OCI-LY3 (cell line): Measurements from ENCODE around the gene CYP27B1.

Experiments used
- H2AFZ ChIP-seq: fragments of 200-600, 300-600 bp; shearing (Covaris generic); 2 replicates; pipeline ENCODE4 v1.6.0; 2014; ENCODE audit warnings: antibody characterized with exemption, low read depth, low read length
- H3K27ac ChIP-seq: fragments of 200-600, 300-600 bp; sonication (generic); 2 replicates; pipeline ENCODE4 v1.5.1; 2014; ENCODE audit warnings: mild to moderate bottlenecking, low read length, moderate library complexity, mixed read lengths
- H3K27me3 ChIP-seq: fragments of 200-600, 300-600 bp; sonication (generic); 2 replicates; pipeline ENCODE4 v1.6.1; 2014; ENCODE audit warnings: low read depth, low read length, mixed read lengths
- H3K36me3 ChIP-seq: fragments of 200-600, 300-600 bp; sonication (generic); replicated peaks from 2 replicates; pipeline ENCODE3; 2014; ENCODE audit warnings: low read depth, low read length, mixed read lengths
- H3K4me1 ChIP-seq: fragments of 300-600, 200-600 bp; sonication (generic); 2 replicates; pipeline ENCODE4 v1.6.1; 2014; ENCODE audit warnings: low read length, mixed read lengths
- H3K4me2 ChIP-seq: fragments of 200-600, 300-600 bp; sonication (generic); 2 replicates; pipeline ENCODE4 v1.6.1; 2014; ENCODE audit warnings: low read length, mixed read lengths
- H3K4me3 ChIP-seq: fragments of 300-600, 200-600 bp; sonication (generic); 2 replicates; pipeline ENCODE4 v1.5.1; 2014; ENCODE audit warnings: antibody characterized with exemption, mild to moderate bottlenecking, low read length, moderate library complexity
- H3K79me2 ChIP-seq: fragments of 300-600, 200-600 bp; shearing (Covaris generic); 2 replicates; pipeline ENCODE4 v1.6.1; 2014; ENCODE audit warnings: mild to moderate bottlenecking, low read length, mixed read lengths
- H3K9ac ChIP-seq: fragments of 300-600, 200-600 bp; shearing (Covaris generic); 2 replicates; pipeline ENCODE4 v1.6.0; 2014; ENCODE audit warnings: mild to moderate bottlenecking, low read length, moderate library complexity
- H3K9me3 ChIP-seq: fragments of 200-600, 300-600 bp; shearing (Covaris generic); 2 replicates; pipeline ENCODE4 v1.6.1; 2014; ENCODE audit warnings: low read length, mixed read lengths; ENCODE audit not compliant: insufficient read depth
- H4K20me1 ChIP-seq: fragments of 200-600, 300-600 bp; sonication (generic); 2 replicates; pipeline ENCODE4 v1.6.1; 2016; ENCODE audit warnings: low read length, mixed read lengths; ENCODE audit not compliant: insufficient read depth
- CTCF ChIP-seq: fragments of 200-600, 300-600 bp; sonication (generic); IDR thresholded peaks from 2 replicates; pipeline ENCODE4 v1.5.1; 2014; ENCODE audit warnings: antibody characterized with exemption, low read length, low read depth
- EZH2phosphoT487 ChIP-seq: fragments of 200-600 bp; shearing (Covaris generic); IDR thresholded peaks from 2 replicates; pipeline ENCODE4 v1.6.1; 2018; ENCODE audit warnings: antibody characterized with exemption, mixed run types, low read depth

CYP27B1 gene

DNA sequence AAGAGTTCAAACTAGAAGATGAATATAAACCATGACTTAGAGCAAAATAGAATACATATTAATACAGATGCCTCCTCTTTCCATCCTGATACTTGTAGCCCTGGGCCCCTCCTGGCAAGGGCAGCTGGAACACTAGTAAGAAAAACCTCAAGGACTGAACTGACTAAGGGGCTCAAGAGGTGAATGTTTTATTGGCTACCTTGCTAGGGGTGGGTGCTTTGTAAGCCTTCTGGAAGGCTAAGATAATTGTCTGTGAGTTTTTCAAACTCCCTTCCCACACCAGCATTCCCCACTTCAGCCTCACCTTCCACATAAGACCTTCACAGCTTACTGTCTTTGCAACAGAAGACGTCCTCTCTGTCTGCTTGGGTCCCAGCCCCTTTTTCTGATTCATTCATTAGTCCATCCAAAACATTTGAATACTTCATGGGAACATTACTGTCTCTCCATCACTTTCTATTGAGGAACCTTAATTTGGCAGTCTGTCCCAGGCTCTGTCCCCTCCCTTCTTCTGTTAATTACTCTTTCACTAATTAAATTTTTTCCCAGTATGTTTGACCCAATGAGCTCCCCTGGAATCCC, 13.0 kb downstream of the CYP27B1 start:
- H3K27ac ChIP-seq: no peak overlapping the region
- H3K79me2 ChIP-seq: peaks cover 64% of the 10 kb centered on the region
- peak overlapping the region; percentile 62 for H3K4me2 ChIP-seq
- H3K27me3 ChIP-seq: no peaks in the 10 kb centered on the region
- H2AFZ ChIP-seq: no peak overlapping the region
- no peak overlapping the region for H3K9ac ChIP-seq
- TF ChIP-seq CTCF (no peak), EZH2phosphoT487 (no peak)
- peaks cover 32% of the 10 kb centered on the region for H3K4me1 ChIP-seq
- H3K36me3 ChIP-seq: peaks cover 40% of the 10 kb centered on the region
- no peaks in the 10 kb centered on the region for H3K9me3 ChIP-seq
- H3K4me3 ChIP-seq: peak overlapping the region; percentile 82
- H4K20me1 ChIP-seq: 0 out of 2 replicates have a peak, but pooled peaks cover 2% of the 10 kb centered on the region

GRCh38 chr12:57752668-57753000, 14.2 kb downstream of the CYP27B1 start:
- H3K4me2 ChIP-seq: peak overlapping the region; percentile 79
- no peaks in the 10 kb centered on the region for H4K20me1 ChIP-seq
- H3K27ac ChIP-seq: peak overlapping the region; percentile 11; the same call in 1 of the 2 replicates
- peaks cover 35% of the 10 kb centered on the region for H3K4me1 ChIP-seq
- H3K4me3 ChIP-seq: peak overlapping the region; percentile 74
- no peaks in the 10 kb centered on the region for H3K9me3 ChIP-seq
- peak overlapping the region; percentile 48 for H3K9ac ChIP-seq
- peaks cover 57% of the 10 kb centered on the region for H3K79me2 ChIP-seq
- TF ChIP-seq CTCF: no peak
- no peak for TF ChIP-seq EZH2phosphoT487
- no peaks in the 10 kb centered on the region for H3K27me3 ChIP-seq
- no peak overlapping the region for H2AFZ ChIP-seq
- peaks cover 35% of the 10 kb centered on the region for H3K36me3 ChIP-seq

GRCh38 chr12:57751788-57752667, 14.8 kb downstream of the CYP27B1 start, which contains the start of gene CDK4:
Gene CDK4, minus strand, starts transcription at chr12:57752310. Its CDS starts 593 bp downstream, at chr12:57751717.
- H3K36me3 ChIP-seq: peaks cover 35% of the 10 kb centered on the region
- H2AFZ ChIP-seq: no peak within 1 kb of the TSS
- no peaks in the 10 kb centered on the region for H3K27me3 ChIP-seq
- TF ChIP-seq CTCF: no peak
- H4K20me1 ChIP-seq: no peaks in the 10 kb centered on the region
- H3K79me2 ChIP-seq: peaks cover 54% of the 10 kb centered on the region
- H3K4me3 ChIP-seq: peak within 1 kb of the TSS; percentile 87
- peak within 1 kb of the TSS; percentile 90 for H3K9ac ChIP-seq
- peak within 1 kb of the TSS; percentile 88 for H3K4me2 ChIP-seq
- H3K4me1 ChIP-seq: peaks cover 34% of the 10 kb centered on the region
- no peaks in the 10 kb centered on the region for H3K9me3 ChIP-seq
- H3K27ac ChIP-seq: peak within 1 kb of the TSS; percentile 57

DNA sequence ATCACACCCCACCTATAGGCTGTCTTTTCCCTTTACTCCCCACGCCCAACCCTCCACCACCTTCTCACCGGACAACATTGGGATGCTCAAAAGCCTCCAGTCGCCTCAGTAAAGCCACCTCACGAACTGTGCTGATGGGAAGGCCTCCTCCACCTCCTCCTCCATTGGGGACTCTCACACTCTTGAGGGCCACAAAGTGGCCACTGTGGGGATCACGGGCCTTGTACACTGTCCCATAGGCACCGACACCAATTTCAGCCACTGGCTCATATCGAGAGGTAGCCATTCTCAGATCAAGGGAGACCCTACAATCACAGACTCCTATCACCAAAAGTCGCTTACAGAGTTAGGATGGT, 15.5 kb downstream of the CYP27B1 start:
- Histone ChIP-seq H3K4me2 (peak overlapping the region; percentile 88), H3K79me2 (peaks cover 48% of the 10 kb centered on the region), H3K27me3 (no peaks in the 10 kb centered on the region), H3K36me3 (peaks cover 35% of the 10 kb centered on the region), H3K27ac (peak overlapping the region; percentile 57), H3K4me1 (peaks cover 28% of the 10 kb centered on the region), H3K9ac (peak overlapping the region; percentile 90), H3K4me3 (peak overlapping the region; percentile 87), H2AFZ (no peak overlapping the region), H3K9me3 (no peaks in the 10 kb centered on the region), H4K20me1 (no peaks in the 10 kb centered on the region)
- TF ChIP-seq EZH2phosphoT487 (no peak), CTCF (no peak)
